ENCODE results near the gene GAS2L2.

The GAS2L2 gene

DNA sequence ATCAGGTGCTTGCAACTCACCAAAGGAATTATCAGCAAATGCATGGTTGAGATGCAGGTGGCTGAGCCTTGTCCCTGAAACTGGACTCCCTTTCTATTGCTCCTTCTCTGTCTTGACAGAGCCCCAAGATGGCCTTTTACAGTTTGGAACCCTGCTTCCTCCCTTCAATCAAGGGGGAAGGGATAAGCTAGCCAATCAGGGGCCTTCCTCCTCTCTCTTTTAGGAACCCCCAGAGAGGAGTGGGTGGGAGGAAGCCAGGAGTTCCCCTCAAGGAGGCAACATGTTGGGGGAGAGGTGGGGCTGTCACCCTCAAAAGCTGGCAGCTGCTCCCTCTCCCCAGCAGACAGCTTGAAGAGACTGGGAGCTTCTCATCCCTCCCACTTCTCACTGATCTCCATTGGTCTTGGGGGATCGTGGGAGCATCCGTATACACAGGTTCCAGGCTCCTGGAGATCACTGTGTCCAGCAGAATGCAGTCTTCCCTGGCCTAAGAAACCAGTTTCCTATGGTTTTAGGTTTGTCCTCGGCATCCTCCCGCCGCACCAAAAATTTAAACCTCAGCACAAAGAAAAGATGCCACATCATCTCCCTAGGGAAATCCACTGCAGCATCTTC is 14.4 kb downstream of the GAS2L2 start:
- Histone ChIP-seq H3K27ac (no peak overlapping the region), H3K9ac (no peak overlapping the region), H3K4me1 (peaks cover 0 to 13% (median 11%) of the 10 kb centered on the region in 10 experiments; a peak in 16 of 20 replicates), H3K4me2 (peak overlapping the region in 8 of 11 experiments; percentile 3 to 46 (median 24); a peak in 10 of 22 replicates), H3K36me3 (no peaks in the 10 kb centered on the region; a peak in 1 of 22 replicates), H3K27me3 (peaks cover 36 to 51% (median 40%) of the 10 kb centered on the region in 11 experiments), H4K20me1 (peaks cover 0 to 65% (median 19%) of the 10 kb centered on the region in 11 experiments; a peak in 12 of 22 replicates), H3K4me3 (no peak overlapping the region), H3K9me3 (replicated peaks in 1 of 11) (no peaks in the 10 kb centered on the region)
- no peak for TF ChIP-seq Cebpa-rat (IDR thresholded peaks at IDR 0.05)

- no peak overlapping the region for H3K27ac ChIP-seq
- no peak for TF ChIP-seq Cebpa-rat (IDR thresholded peaks at IDR 0.05)
- peaks cover 12 to 27% (median 19%) of the 10 kb centered on the region in 11 experiments for H3K27me3 ChIP-seq
- no peaks in the 10 kb centered on the region; a peak in 1 of 22 replicates for H3K36me3 ChIP-seq
- H3K4me3 ChIP-seq, result no peak overlapping the region
- H3K4me1 ChIP-seq, result peaks cover 2 to 32% (median 25%) of the 10 kb centered on the region in 10 experiments
- H4K20me1 ChIP-seq, result peaks cover 0 to 55% (median 21%) of the 10 kb centered on the region in 11 experiments; a peak in 13 of 22 replicates
- H3K9ac ChIP-seq, result no peak overlapping the region
- no peak overlapping the region for H3K4me2 ChIP-seq
- H3K9me3 ChIP-seq (replicated peaks in 1 of 11), result no peaks in the 10 kb centered on the region
These were observed 16.8 kb downstream of the GAS2L2 start for GRCh38 chr17:35736236-35736635.

GRCh38 chr17:35735036-35735805 is 17.8 kb downstream of the GAS2L2 start:
- peaks cover 0 to 51% (median 21%) of the 10 kb centered on the region in 11 experiments; a peak in 13 of 22 replicates for H4K20me1 ChIP-seq
- H3K4me1 ChIP-seq, result peaks cover 12 to 42% (median 35%) of the 10 kb centered on the region in 10 experiments
- no peaks in the 10 kb centered on the region; a peak in 1 of 22 replicates for H3K36me3 ChIP-seq
- no peaks in the 10 kb centered on the region for H3K9me3 ChIP-seq (replicated peaks in 1 of 11)
- H3K9ac ChIP-seq, result no peak overlapping the region
- H3K27me3 ChIP-seq, result peaks cover 2 to 18% (median 9%) of the 10 kb centered on the region in 11 experiments; a peak in 20 of 22 replicates
- H3K4me2 ChIP-seq, result no peak overlapping the region
- no peak overlapping the region for H3K4me3 ChIP-seq
- TF ChIP-seq Cebpa-rat (IDR thresholded peaks at IDR 0.05), result no peak
- H3K27ac ChIP-seq, result no peak overlapping the region

DNA sequence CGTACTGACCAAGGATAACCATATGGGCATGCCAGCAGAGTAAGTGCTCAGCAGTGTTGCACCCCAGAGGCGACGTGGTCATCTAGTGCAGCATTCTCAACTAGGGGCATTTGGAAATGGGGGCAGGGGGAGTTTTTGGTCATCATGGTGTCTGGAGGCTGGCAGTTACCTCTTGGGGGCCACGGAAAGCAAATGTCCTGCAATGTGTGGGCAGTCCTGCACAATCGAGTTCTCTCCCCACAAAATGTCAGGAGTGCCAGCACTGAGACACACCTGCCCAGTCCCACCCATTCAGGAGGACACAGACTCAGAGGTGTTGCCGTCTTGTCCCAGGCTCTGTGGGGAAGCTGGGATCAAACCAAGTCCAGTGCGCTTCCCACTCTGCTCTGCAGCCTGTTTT is 18.6 kb downstream of the GAS2L2 start:
- no peak overlapping the region for H3K9ac ChIP-seq
- no peak for TF ChIP-seq Cebpa-rat (IDR thresholded peaks at IDR 0.05)
- peaks cover 0 to 43% (median 18%) of the 10 kb centered on the region in 11 experiments; a peak in 13 of 22 replicates for H4K20me1 ChIP-seq
- H3K4me3 ChIP-seq, result no peak overlapping the region
- no peaks in the 10 kb centered on the region; a peak in 1 of 22 replicates for H3K36me3 ChIP-seq
- no peak overlapping the region for H3K27ac ChIP-seq
- no peak overlapping the region for H3K4me2 ChIP-seq
- H3K4me1 ChIP-seq, result peaks cover 20 to 49% (median 39%) of the 10 kb centered on the region in 10 experiments
- H3K9me3 ChIP-seq (replicated peaks in 1 of 11), result no peaks in the 10 kb centered on the region
- peaks cover 0 to 15% (median under 1%) of the 10 kb centered on the region in 11 experiments; a peak in 8 of 22 replicates for H3K27me3 ChIP-seq

- Histone ChIP-seq H3K9ac (no peak overlapping the region), H4K20me1 (peaks cover 0 to 37% (median 17%) of the 10 kb centered on the region in 11 experiments; a peak in 13 of 22 replicates), H3K4me2 (peak overlapping the region in 7 of 11 experiments; percentile 84 to 99 (median 98); a peak in 11 of 22 replicates), H3K4me3 (peak overlapping the region in 1 of 10 experiments; percentile 73; a peak in 1 of 20 replicates), H3K27ac (no peak overlapping the region), H3K4me1 (peaks cover 20 to 40% (median 33%) of the 10 kb centered on the region in 10 experiments), H3K27me3 (peaks cover 0 to 15% (median 0%) of the 10 kb centered on the region in 11 experiments; a peak in 3 of 22 replicates), H3K36me3 (peaks cover 0 to 7% (median 3%) of the 10 kb centered on the region in 11 experiments; a peak in 5 of 22 replicates), H3K9me3 (replicated peaks in 1 of 11) (no peaks in the 10 kb centered on the region)
- no peak for TF ChIP-seq Cebpa-rat (IDR thresholded peaks at IDR 0.05)
These were observed 19.7 kb downstream of the GAS2L2 start for GRCh38 chr17:35733366-35733765.

DNA sequence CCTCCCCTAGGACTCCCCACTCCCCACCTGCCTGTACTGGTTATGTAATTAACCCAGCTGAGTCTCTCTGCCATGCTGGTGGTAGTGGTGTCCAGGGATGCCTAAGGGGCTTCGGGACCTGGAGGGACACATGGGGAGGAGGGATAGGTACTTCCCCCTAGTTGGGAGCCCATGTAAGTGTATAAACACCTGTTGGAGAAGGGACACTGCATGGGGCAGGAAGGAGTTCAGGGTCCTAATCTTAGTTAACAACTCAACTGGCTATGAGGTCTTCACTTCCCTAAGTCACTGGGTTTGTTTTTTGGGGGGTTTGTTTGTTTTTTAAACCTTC is 20.3 kb downstream of the GAS2L2 start:
- Histone ChIP-seq H3K27ac (no peak overlapping the region; a peak in 1 of 22 replicates), H3K9ac (peak overlapping the region in 5 of 11 experiments; percentile 60 to 84 (median 82); a peak in 8 of 22 replicates), H3K4me1 (peaks cover 18 to 38% (median 31%) of the 10 kb centered on the region in 10 experiments), H4K20me1 (peaks cover 0 to 40% (median 17%) of the 10 kb centered on the region in 11 experiments; a peak in 13 of 22 replicates), H3K4me2 (peak overlapping the region in 9 of 11 experiments; percentile 82 to 99 (median 97); a peak in 18 of 22 replicates), H3K36me3 (peaks cover 0 to 13% (median 7%) of the 10 kb centered on the region in 11 experiments; a peak in 10 of 22 replicates), H3K27me3 (peaks cover 0 to 15% (median 0%) of the 10 kb centered on the region in 11 experiments; a peak in 2 of 22 replicates), H3K9me3 (replicated peaks in 1 of 11) (no peaks in the 10 kb centered on the region), H3K4me3 (peak overlapping the region in 7 of 10 experiments; percentile 68 to 77 (median 69); a peak in 12 of 20 replicates)
- no peak for TF ChIP-seq Cebpa-rat (IDR thresholded peaks at IDR 0.05)

DNA sequence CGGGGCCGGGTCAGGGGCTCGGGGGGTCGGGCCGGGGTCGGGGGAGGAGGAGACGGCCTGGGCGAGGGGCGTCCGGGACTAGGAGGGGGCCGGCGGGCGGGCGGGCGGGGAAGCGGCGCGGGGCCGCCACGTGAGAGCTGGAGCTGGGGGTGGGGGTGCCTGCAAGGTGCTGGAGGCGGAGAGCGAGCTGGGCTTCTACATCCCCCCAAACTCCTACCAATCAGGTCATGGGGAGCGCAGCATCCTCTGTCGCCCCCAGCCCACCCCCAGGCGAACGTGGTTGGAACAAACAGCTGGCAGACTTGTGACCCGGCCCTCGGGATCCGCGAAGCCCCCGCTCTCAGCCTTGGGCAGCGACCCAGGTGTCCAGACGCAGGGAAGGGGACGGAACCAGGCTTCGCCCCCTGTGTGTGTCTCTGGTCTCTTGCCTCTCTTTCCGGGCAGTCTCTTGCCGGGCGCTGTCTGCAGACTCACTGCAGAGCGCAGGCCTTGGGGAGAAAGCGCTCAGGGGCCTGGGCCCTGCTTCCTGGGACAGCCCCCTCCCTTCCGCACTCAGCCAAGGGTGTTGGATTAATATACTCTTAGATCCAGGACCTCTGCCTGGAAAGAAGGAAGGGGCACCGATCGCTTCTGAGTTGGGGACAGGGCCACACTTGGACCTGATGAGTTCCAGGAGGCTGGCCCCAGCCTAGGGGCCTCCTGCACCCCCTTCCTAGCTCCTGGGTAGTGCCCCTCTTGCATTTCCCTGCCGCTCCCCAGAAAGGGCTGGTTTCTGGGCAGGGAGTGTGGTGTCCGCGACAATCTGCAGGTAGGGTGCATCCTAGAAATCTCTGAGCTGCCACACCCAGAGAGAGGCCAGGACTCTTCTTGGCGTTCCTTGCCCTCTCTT is 20.9 kb downstream of the GAS2L2 start:
- H4K20me1 ChIP-seq, result peaks cover 0 to 46% (median 17%) of the 10 kb centered on the region in 11 experiments; a peak in 14 of 22 replicates
- H3K9me3 ChIP-seq (replicated peaks in 1 of 11), result no peaks in the 10 kb centered on the region
- H3K36me3 ChIP-seq, result peaks cover under 1 to 19% (median 13%) of the 10 kb centered on the region in 11 experiments; a peak in 12 of 22 replicates
- peak overlapping the region in 9 of 11 experiments; percentile 68 to 84 (median 75); a peak in 17 of 22 replicates for H3K9ac ChIP-seq
- H3K27me3 ChIP-seq, result peaks cover 0 to 15% (median 0%) of the 10 kb centered on the region in 11 experiments; a peak in 2 of 22 replicates
- H3K27ac ChIP-seq, result peak overlapping the region in 7 of 11 experiments; percentile 48 to 71 (median 62); a peak in 11 of 22 replicates
- no peak for TF ChIP-seq Cebpa-rat (IDR thresholded peaks at IDR 0.05)
- H3K4me1 ChIP-seq, result peaks cover 18 to 38% (median 31%) of the 10 kb centered on the region in 10 experiments
- H3K4me2 ChIP-seq, result peak overlapping the region; percentile 84 to 99 (median 98)
- peak overlapping the region; percentile 51 to 77 (median 68); a peak in 19 of 20 replicates for H3K4me3 ChIP-seq

All from BLaER1 treated with 17β-estradiol and CSF1 and Interleukin-3, amounts not matched to agents 10 nM and 100 nM (cell line).